Stimulated activated CD8-positive, alpha-beta memory T cell treated with anti-CD3 and anti-CD28 coated beads, Interleukin-7, amount 100 ng/mL, for 4 hours (primary cell): ENCODE measurements around the gene CPSF4.

Source experiments
- DNase-seq, 2 donors: peaks; one replicate each; pipeline ENCODE4 v3.0.0-alpha.2; 2020; ENCODE audit warnings: low read depth in 2 of 2

CPSF4 gene

GRCh38 chr7:99448855-99449254 is 10.1 kb downstream of the CPSF4 start:
- DNase-seq: no peak

- no peak for DNase-seq
Measured at GRCh38 chr7:99449326-99449725, 10.6 kb downstream of the CPSF4 start.

- no peak for DNase-seq
Measured at GRCh38 chr7:99451936-99452335, 13.2 kb downstream of the CPSF4 start.

- DNase-seq: no peak
Measured at GRCh38 chr7:99452541-99452940, 13.8 kb downstream of the CPSF4 start.

- no peak for DNase-seq
Measured at GRCh38 chr7:99453105-99453504, 14.4 kb downstream of the CPSF4 start.

- no peak for DNase-seq
Measured at GRCh38 chr7:99455874-99456273, 17.1 kb downstream of the CPSF4 start.

GRCh38 chr7:99456288-99456687 is 17.5 kb downstream of the CPSF4 start:
- no peak for DNase-seq

GRCh38 chr7:99457050-99457649 is 18.4 kb downstream of the CPSF4 start:
- no peak for DNase-seq

GRCh38 chr7:99457650-99458493 is 19.1 kb downstream of the CPSF4 start:
- no peak for DNase-seq

GRCh38 chr7:99459087-99459486 is 20.3 kb downstream of the CPSF4 start:
- no peak for DNase-seq

- no peak for DNase-seq
Measured at GRCh38 chr7:99460651-99461050, 21.9 kb downstream of the CPSF4 start.

GRCh38 chr7:99461221-99461620 is 22.5 kb downstream of the CPSF4 start:
- DNase-seq: no peak

GRCh38 chr7:99465421-99465768 is 26.7 kb downstream of the CPSF4 start:
- no peak for DNase-seq

- DNase-seq: no peak
Measured at GRCh38 chr7:99468336-99468918, 29.7 kb downstream of the CPSF4 start.

- DNase-seq: no peak
Measured at GRCh38 chr7:99469381-99470065, 30.8 kb downstream of the CPSF4 start.

- DNase-seq: peak; percentile 96 to 98
Measured at GRCh38 chr7:99472561-99473314, 34.0 kb downstream of the CPSF4 start, which contains the start of gene ZNF789. TSS of gene ZNF789 (plus strand) at chr7:99472890. CDS start at chr7:99476457, 3,567 bp downstream.

GRCh38 chr7:99473315-99473596 is 34.5 kb downstream of the CPSF4 start:
- DNase-seq: no peak

- DNase-seq: no peak
Measured at GRCh38 chr7:99476107-99476506, 37.4 kb downstream of the CPSF4 start.

- no peak for DNase-seq
Measured at GRCh38 chr7:99478464-99479440, 40.0 kb downstream of the CPSF4 start.

GRCh38 chr7:99485094-99485493 is 46.4 kb downstream of the CPSF4 start:
- DNase-seq: no peak

- no peak for DNase-seq
Measured at GRCh38 chr7:99489235-99489634, 50.5 kb downstream of the CPSF4 start.
